Measurements from ENCODE around the gene RERE. TPM values are rescaled to one million over a fixed set of nuclear protein-coding genes. Genes with fewer than 3 reads are reported as not detected.

RERE gene
- polyA plus RNA-seq, 1 of the 3 experiments (the other 2 are of a cell fraction) = 8.1 TPM

- ChIA-PET POLR2A (interaction anchor here (0.6 kb wide), 1 partner anchor 399 kb away, joined by 3 read pairs; the partner anchor contains the start of gene RERE), CTCF (interaction anchor here (1.9 kb wide), 1 partner anchor 10 kb away, joined by 11 read pairs; no protein-coding TSS in a partner anchor)
- no peak for DNase-seq
- H4K20me1 ChIP-seq (ENCODE audit: insufficient read depth) = peaks cover 19% of the 10 kb centered on the region; the same call in 1 of the 2 replicates
- no peak overlapping the region for H2AFZ ChIP-seq (ENCODE audit: low read depth)
- no peak for TF ChIP-seq REST (IDR thresholded peaks at IDR 0.05; ENCODE audit: low read depth, low read length)
- TF ChIP-seq TEAD4 (IDR thresholded peaks at IDR 0.05; ENCODE audit: borderline replicate concordance, insufficient read depth) = no peak
- no peak overlapping the region for H3K4me2 ChIP-seq
- peaks cover 53 to 55% of the 10 kb centered on the region in 2 experiments for H3K36me3 ChIP-seq (replicated peaks in 1 of 2; ENCODE audit: control insufficient read depth in 1 of 2, insufficient read depth in 2 of 2, low read length in 1 of 2)
- H3K27ac ChIP-seq (ENCODE audit: low read depth in 2 of 2, low read length in 1 of 2) = no peak overlapping the region
- H3K4me1 ChIP-seq (ENCODE audit: control insufficient read depth in 1 of 2, insufficient read depth in 2 of 2, low read depth in 1 of 2, low read length in 1 of 2) = peaks cover 20 to 27% of the 10 kb centered on the region in 2 experiments; a peak in 3 of 4 replicates
- H3K9ac ChIP-seq = no peak overlapping the region
- H3F3A ChIP-seq (replicated peaks; ENCODE audit: insufficient read depth) = peaks cover 22% of the 10 kb centered on the region
- 100% methylated on average over 1 of the region's 4 CpGs for WGBS (ENCODE audit: low lambda C conversion rate)
- H3K9me2 ChIP-seq = no peaks in the 10 kb centered on the region
- no peaks in the 10 kb centered on the region for H3K9me3 ChIP-seq
- H3K27me3 ChIP-seq (ENCODE audit: insufficient read depth) = no peaks in the 10 kb centered on the region
- peaks cover 93% of the 10 kb centered on the region for H3K79me2 ChIP-seq (ENCODE audit: insufficient read depth)
- H3K4me3 ChIP-seq (ENCODE audit: low read depth in 2 of 2, low read length in 1 of 2) = no peak overlapping the region
These were observed 399.1 kb downstream of the RERE start for GRCh38 chr1:8418301-8418700.

- Histone ChIP-seq H3F3A (replicated peaks; ENCODE audit: insufficient read depth) (peaks cover 19% of the 10 kb centered on the region), H3K27ac (ENCODE audit: low read depth in 2 of 2, low read length in 1 of 2) (no peak overlapping the region; a peak in 1 of 4 replicates), H3K9ac (no peak overlapping the region), H4K20me1 (ENCODE audit: insufficient read depth) (peaks cover 19% of the 10 kb centered on the region; the same call in 1 of the 2 replicates), H3K36me3 (replicated peaks in 1 of 2; ENCODE audit: control insufficient read depth in 1 of 2, insufficient read depth in 2 of 2, low read length in 1 of 2) (peaks cover 53 to 55% of the 10 kb centered on the region in 2 experiments), H3K9me2 (no peaks in the 10 kb centered on the region), H2AFZ (ENCODE audit: low read depth) (no peak overlapping the region), H3K4me3 (ENCODE audit: low read depth in 2 of 2, low read length in 1 of 2) (no peak overlapping the region), H3K4me2 (no peak overlapping the region), H3K27me3 (ENCODE audit: insufficient read depth) (no peaks in the 10 kb centered on the region), H3K9me3 (no peaks in the 10 kb centered on the region), H3K79me2 (ENCODE audit: insufficient read depth) (peaks cover 93% of the 10 kb centered on the region), H3K4me1 (ENCODE audit: control insufficient read depth in 1 of 2, insufficient read depth in 2 of 2, low read depth in 1 of 2, low read length in 1 of 2) (peaks cover 18 to 29% of the 10 kb centered on the region in 2 experiments; a peak in 3 of 4 replicates)
- ChIA-PET POLR2A (interaction anchor here (0.6 kb wide), 1 partner anchor 400 kb away, joined by 3 read pairs; the partner anchor contains the start of gene RERE), CTCF (no interaction called here)
- no peak for DNase-seq
- WGBS (ENCODE audit: low lambda C conversion rate) = 94% methylated on average over 5 of the region's 5 CpGs
- no peak for TF ChIP-seq NFIC (IDR thresholded peaks at IDR 0.05; ENCODE audit: borderline replicate concordance)
- no peak for TF ChIP-seq RCOR1 (IDR thresholded peaks at IDR 0.05; ENCODE audit: low read length)
- no peak for TF ChIP-seq PBX3 (IDR thresholded peaks at IDR 0.05)
- no peak for TF ChIP-seq POLR2AphosphoS5 (IDR thresholded peaks at IDR 0.05; ENCODE audit: low read depth, low read length)
- no peak for TF ChIP-seq YY1 (IDR thresholded peaks at IDR 0.05; ENCODE audit: low read depth)
- no peak for TF ChIP-seq IRF3 (IDR thresholded peaks at IDR 0.05; ENCODE audit: low read depth, low read length)
- no peak for TF ChIP-seq MAX (IDR thresholded peaks at IDR 0.05; ENCODE audit: low read depth)
- TF ChIP-seq NRF1 (IDR thresholded peaks at IDR 0.05; ENCODE audit: low read depth, low read length) = no peak
- no peak for TF ChIP-seq JUND (IDR thresholded peaks at IDR 0.05)
- no peak for TF ChIP-seq RXRA (IDR thresholded peaks at IDR 0.05; ENCODE audit: borderline replicate concordance, low read depth)
- TF ChIP-seq GATA2 (CRISPR knock-in tag; IDR thresholded peaks at IDR 0.05) = no peak
- TF ChIP-seq GABPA (IDR thresholded peaks at IDR 0.05; ENCODE audit: low read depth) = no peak
- TF ChIP-seq ELF1 (IDR thresholded peaks at IDR 0.05) = no peak
- no peak for TF ChIP-seq FOSL2 (IDR thresholded peaks at IDR 0.05; ENCODE audit: borderline replicate concordance, low read depth)
- TF ChIP-seq ZBTB33 (IDR thresholded peaks at IDR 0.05; ENCODE audit: borderline replicate concordance, low read depth) = no peak
- no peak for TF ChIP-seq EP300 (IDR thresholded peaks at IDR 0.05; ENCODE audit: borderline replicate concordance in 1 of 2, low read depth in 1 of 2, low read length in 1 of 2)
- no peak for TF ChIP-seq USF2 (IDR thresholded peaks at IDR 0.05; ENCODE audit: borderline replicate concordance, low read depth, low read length)
These were observed 399.8 kb downstream of the RERE start for GRCh38 chr1:8417625-8418024.

Data from SK-N-SH (cell line).